ENCODE data around the gene TRIM41.

Gene TRIM41

DNA sequence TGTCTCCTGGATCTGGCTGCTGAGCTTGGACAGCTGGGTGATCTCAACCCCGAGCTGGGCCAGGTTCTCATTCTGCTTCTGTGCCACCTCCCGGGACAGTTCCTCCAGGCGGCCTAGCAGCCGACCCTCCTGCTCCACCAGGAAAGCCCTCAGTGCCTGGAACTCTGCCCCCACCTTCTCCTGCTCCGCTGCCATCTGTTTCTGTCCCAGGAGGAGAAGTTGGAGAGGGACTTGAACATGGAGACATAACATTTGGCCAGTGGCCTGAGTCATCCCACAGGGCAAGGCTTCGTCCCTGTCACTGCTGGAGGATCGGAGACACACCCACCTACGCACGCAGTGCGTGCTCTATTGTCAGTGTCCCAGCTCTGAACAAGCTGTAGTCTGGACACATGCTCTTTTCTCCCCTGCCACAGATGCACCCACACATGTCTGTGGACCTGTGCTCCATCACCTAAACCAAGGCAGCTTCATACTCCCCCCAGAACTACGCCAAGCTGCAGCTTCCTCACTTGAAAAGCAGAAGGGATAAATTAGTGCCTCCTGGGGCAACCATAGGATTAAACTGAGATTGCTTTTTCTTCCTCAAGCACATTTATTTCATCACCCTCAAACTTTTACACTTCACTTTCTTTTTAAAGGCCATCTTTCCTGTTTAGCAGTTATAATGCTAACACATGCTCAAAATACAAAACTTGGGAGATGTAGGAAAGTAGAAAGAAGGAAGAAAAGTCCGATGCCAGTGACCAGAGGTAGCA lies 23.0 kb upstream of the TRIM41 start:
- TF ChIP-seq TAF1 (IDR thresholded peaks at IDR 0.05; ENCODE audit: borderline replicate concordance, insufficient read depth, low read length) = no peak
- TF ChIP-seq SIN3A (IDR thresholded peaks at IDR 0.05; ENCODE audit: borderline replicate concordance, insufficient read depth, low read length) = no peak
- TF ChIP-seq, protein P1, sequence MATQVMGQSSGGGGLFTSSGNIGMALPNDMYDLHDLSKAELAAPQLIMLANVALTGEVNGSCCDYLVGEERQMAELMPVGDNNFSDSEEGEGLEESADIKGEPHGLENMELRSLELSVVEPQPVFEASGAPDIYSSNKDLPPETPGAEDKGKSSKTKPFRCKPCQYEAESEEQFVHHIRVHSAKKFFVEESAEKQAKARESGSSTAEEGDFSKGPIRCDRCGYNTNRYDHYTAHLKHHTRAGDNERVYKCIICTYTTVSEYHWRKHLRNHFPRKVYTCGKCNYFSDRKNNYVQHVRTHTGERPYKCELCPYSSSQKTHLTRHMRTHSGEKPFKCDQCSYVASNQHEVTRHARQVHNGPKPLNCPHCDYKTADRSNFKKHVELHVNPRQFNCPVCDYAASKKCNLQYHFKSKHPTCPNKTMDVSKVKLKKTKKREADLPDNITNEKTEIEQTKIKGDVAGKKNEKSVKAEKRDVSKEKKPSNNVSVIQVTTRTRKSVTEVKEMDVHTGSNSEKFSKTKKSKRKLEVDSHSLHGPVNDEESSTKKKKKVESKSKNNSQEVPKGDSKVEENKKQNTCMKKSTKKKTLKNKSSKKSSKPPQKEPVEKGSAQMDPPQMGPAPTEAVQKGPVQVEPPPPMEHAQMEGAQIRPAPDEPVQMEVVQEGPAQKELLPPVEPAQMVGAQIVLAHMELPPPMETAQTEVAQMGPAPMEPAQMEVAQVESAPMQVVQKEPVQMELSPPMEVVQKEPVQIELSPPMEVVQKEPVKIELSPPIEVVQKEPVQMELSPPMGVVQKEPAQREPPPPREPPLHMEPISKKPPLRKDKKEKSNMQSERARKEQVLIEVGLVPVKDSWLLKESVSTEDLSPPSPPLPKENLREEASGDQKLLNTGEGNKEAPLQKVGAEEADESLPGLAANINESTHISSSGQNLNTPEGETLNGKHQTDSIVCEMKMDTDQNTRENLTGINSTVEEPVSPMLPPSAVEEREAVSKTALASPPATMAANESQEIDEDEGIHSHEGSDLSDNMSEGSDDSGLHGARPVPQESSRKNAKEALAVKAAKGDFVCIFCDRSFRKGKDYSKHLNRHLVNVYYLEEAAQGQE (IDR thresholded peaks at IDR 0.05; ENCODE audit: insufficient read depth in 1 of 2, low read depth in 2 of 2, low read length in 2 of 2) = no peak
- no peak for TF ChIP-seq POLR2AphosphoS5 (IDR thresholded peaks at IDR 0.05; ENCODE audit: low read depth, low read length)
- no peak for TF ChIP-seq FOXP2 (optimal IDR thresholded peaks at IDR 0.05; ENCODE audit: borderline replicate concordance, extremely low read depth, extremely low read length, insufficient read depth)

DNA sequence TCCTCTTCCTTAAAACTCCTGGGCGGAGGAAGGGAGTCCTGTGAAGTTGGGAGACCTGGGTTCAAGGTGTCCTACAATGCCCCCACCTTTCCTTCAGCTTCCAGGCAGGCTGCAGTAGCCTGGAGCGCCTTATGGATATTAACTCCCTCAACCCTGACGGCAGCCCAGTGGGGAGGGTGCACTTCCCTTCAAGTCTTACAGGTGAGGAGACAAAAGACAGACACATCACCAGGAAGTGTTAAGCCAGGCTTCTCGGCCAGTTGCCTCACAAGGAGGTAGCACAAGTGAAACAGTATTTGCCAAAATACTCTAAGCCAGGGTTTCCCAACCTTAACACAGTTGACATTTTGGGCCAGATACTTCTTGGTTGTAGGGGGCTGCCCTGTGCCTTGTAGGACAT lies 22.3 kb upstream of the TRIM41 start:
- TF ChIP-seq FOXP2 (optimal IDR thresholded peaks at IDR 0.05; ENCODE audit: borderline replicate concordance, extremely low read depth, extremely low read length, insufficient read depth) (no peak), TAF1 (IDR thresholded peaks at IDR 0.05; ENCODE audit: borderline replicate concordance, insufficient read depth, low read length) (no peak), POLR2AphosphoS5 (IDR thresholded peaks at IDR 0.05; ENCODE audit: low read depth, low read length) (no peak), SIN3A (IDR thresholded peaks at IDR 0.05; ENCODE audit: borderline replicate concordance, insufficient read depth, low read length) (no peak)
- TF ChIP-seq, protein P1 (IDR thresholded peaks at IDR 0.05; ENCODE audit: insufficient read depth in 1 of 2, low read depth in 2 of 2, low read length in 2 of 2) = no peak

DNA sequence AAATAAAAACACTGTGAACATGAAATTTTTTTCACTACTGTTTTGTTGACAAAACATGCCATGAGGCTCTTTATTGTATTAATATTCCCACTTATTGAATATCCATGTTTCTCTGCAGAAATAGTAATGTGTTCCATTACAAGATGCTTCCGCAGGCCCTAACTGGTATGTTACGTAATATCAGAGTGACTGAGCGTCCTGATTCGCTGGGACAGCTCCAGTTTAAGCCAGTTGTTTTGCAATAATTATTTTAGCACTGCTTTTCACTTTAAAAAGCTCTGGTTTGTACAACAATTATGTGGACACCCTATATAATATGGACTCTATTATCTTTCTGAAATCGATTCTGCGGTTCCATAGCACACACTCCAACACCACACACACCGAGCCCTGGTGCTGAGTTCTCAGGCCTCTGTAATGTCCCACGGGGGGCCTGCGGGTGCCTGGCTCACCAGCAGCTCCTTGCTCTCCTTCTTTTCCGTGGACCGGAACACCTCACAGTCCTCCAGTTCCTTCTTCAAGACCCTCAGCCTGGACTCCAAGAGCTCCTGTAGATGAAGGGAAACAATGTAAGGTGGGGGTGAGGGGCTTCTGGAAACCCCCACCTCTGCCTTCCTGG lies 19.9 kb upstream of the TRIM41 start:
- no peak for TF ChIP-seq SIN3A (IDR thresholded peaks at IDR 0.05; ENCODE audit: borderline replicate concordance, insufficient read depth, low read length)
- TF ChIP-seq FOXP2 (optimal IDR thresholded peaks at IDR 0.05; ENCODE audit: borderline replicate concordance, extremely low read depth, extremely low read length, insufficient read depth) = no peak
- no peak for TF ChIP-seq TAF1 (IDR thresholded peaks at IDR 0.05; ENCODE audit: borderline replicate concordance, insufficient read depth, low read length)
- TF ChIP-seq, protein P1 (IDR thresholded peaks at IDR 0.05; ENCODE audit: insufficient read depth in 1 of 2, low read depth in 2 of 2, low read length in 2 of 2) = no peak
- no peak for TF ChIP-seq POLR2AphosphoS5 (IDR thresholded peaks at IDR 0.05; ENCODE audit: low read depth, low read length)

DNA sequence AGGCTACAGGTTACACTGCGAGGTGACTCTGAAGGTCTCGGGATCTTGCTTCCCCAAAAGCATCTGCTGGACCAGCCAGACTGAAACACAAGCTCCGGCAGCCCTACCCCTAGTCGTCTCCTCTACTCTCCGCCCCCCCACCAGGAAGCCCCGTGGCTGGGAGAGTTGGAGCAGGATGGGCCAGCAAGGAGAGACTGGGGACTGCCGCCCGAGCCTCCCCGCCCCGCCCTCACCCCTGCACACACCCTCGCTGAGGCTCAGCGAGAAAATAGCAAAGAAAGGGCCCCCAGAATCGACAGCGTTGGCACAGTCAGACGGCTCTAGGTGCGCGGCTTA lies 19.3 kb upstream of the TRIM41 start:
- TF ChIP-seq FOXP2 (optimal IDR thresholded peaks at IDR 0.05; ENCODE audit: borderline replicate concordance, extremely low read depth, extremely low read length, insufficient read depth) (no peak), POLR2AphosphoS5 (IDR thresholded peaks at IDR 0.05; ENCODE audit: low read depth, low read length) (no peak), SIN3A (IDR thresholded peaks at IDR 0.05; ENCODE audit: borderline replicate concordance, insufficient read depth, low read length) (no peak), TAF1 (IDR thresholded peaks at IDR 0.05; ENCODE audit: borderline replicate concordance, insufficient read depth, low read length) (no peak)
- TF ChIP-seq, protein P1 (IDR thresholded peaks at IDR 0.05; ENCODE audit: insufficient read depth in 1 of 2, low read depth in 2 of 2, low read length in 2 of 2) = no peak
